ENCODE data around the gene ZNF710. TPM values are rescaled to one million over a fixed set of nuclear protein-coding genes. Genes with fewer than 3 reads are reported as not detected.

The ZNF710 gene
- polyA plus RNA-seq, 1 donor from 2014 or later = 10.2 TPM

Small RNA genes lying within 50 kb of the gene (small RNA-seq; reads per million reads assigned to genes)
- gene MIR3174 = 40.3 to 151 (median 141) reads per million in 3 experiments
- gene RF00066 = 0 reads per million in 3 experiments

Other genes starting within 250 kb of the ZNF710 start
- not detected in 2 replicates for gene MESP2, start 225.0 kb upstream of the ZNF710 start, polyA plus RNA-seq
- gene ANPEP, start 186.5 kb upstream of the ZNF710 start, polyA plus RNA-seq = not detected in 2 replicates
- gene AP3S2, start 107.3 kb upstream of the ZNF710 start, polyA plus RNA-seq = 47.6 and 60.5 TPM in 2 replicates
- gene ARPIN, start 88.4 kb upstream of the ZNF710 start, polyA plus RNA-seq = 2.7 and 3.5 TPM in 2 replicates
- gene IDH2, start 101.1 kb downstream of the ZNF710 start, polyA plus RNA-seq = 84.7 and 102 TPM in 2 replicates
- 11.0 and 12.1 TPM in 2 replicates for gene SEMA4B, start 200.0 kb downstream of the ZNF710 start, polyA plus RNA-seq
- 9.4 and 10.2 TPM in 2 replicates for gene CIB1, start 232.6 kb downstream of the ZNF710 start, polyA plus RNA-seq
- 4.3 and 5.8 TPM in 2 replicates for gene GDPGP1, start 232.9 kb downstream of the ZNF710 start, polyA plus RNA-seq
- 0.33 TPM in 1 of 2 replicates, not detected in the other for gene TTLL13, start 248.2 kb downstream of the ZNF710 start, polyA plus RNA-seq

All from neural cell (in vitro differentiated cells).